ENCODE results near the gene RNFT2.

Gene RNFT2

GRCh38 chr12:116861320-116861719 lies 123.2 kb downstream of the RNFT2 start:
- no peak overlapping the region for H3K4me3 ChIP-seq (ENCODE audit: low read depth, low read length)
- no peak for DNase-seq (ENCODE audit: low read depth)
- in situ Hi-C loops (cut with HindIII; ENCODE audit: low sequenced_read_pairs): no loop called here

DNA sequence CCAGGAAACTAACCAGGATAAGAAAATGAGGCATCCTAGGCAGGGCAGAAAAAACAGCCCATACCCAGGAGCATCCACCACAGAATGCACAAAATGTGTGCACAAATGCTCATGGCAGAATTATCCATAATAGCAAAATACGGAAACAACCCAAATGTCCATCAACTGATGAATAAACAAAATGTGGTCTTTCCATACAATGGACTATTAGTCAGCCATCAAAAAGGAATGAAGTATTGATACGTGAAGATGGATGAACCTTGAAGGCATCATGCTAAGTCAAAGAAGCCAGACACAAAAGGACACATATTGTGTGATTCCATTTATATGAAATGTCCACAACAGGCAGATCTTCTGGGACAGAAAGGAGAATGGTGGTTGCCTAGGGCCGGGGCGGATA lies 124.1 kb downstream of the RNFT2 start:
- H3K4me3 ChIP-seq (ENCODE audit: low read depth, low read length): no peak overlapping the region
- TF ChIP-seq, protein P1, sequence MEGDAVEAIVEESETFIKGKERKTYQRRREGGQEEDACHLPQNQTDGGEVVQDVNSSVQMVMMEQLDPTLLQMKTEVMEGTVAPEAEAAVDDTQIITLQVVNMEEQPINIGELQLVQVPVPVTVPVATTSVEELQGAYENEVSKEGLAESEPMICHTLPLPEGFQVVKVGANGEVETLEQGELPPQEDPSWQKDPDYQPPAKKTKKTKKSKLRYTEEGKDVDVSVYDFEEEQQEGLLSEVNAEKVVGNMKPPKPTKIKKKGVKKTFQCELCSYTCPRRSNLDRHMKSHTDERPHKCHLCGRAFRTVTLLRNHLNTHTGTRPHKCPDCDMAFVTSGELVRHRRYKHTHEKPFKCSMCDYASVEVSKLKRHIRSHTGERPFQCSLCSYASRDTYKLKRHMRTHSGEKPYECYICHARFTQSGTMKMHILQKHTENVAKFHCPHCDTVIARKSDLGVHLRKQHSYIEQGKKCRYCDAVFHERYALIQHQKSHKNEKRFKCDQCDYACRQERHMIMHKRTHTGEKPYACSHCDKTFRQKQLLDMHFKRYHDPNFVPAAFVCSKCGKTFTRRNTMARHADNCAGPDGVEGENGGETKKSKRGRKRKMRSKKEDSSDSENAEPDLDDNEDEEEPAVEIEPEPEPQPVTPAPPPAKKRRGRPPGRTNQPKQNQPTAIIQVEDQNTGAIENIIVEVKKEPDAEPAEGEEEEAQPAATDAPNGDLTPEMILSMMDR (IDR thresholded peaks at IDR 0.05; ENCODE audit: low read depth, low read length, missing control alignments): no peak
- DNase-seq (ENCODE audit: low read depth): no peak
- in situ Hi-C loops (cut with HindIII; ENCODE audit: low sequenced_read_pairs): no loop called here

More at GRCh38 chr12:116861320-116861719, 123.2 kb downstream of the RNFT2 start:
- TF ChIP-seq, protein P1 (IDR thresholded peaks at IDR 0.05; ENCODE audit: low read depth, low read length, missing control alignments): no peak

GRCh38 chr12:116863275-116863767 lies 125.2 kb downstream of the RNFT2 start:
- TF ChIP-seq, protein P1 (IDR thresholded peaks at IDR 0.05; ENCODE audit: low read depth, low read length, missing control alignments): peak; percentile 51
- in situ Hi-C loops (cut with HindIII; ENCODE audit: low sequenced_read_pairs): no loop called here
- no peak for DNase-seq (ENCODE audit: low read depth)
- no peak overlapping the region for H3K4me3 ChIP-seq (ENCODE audit: low read depth, low read length)

GRCh38 chr12:116864371-116865160 lies 126.5 kb downstream of the RNFT2 start:
- in situ Hi-C loops (cut with HindIII; ENCODE audit: low sequenced_read_pairs): no loop called here
- TF ChIP-seq, protein P1 (IDR thresholded peaks at IDR 0.05; ENCODE audit: low read depth, low read length, missing control alignments): no peak
- H3K4me3 ChIP-seq (ENCODE audit: low read depth, low read length): no peak overlapping the region
- DNase-seq (ENCODE audit: low read depth): peak; percentile 13

GRCh38 chr12:116867523-116867922 lies 129.4 kb downstream of the RNFT2 start:
- H3K4me3 ChIP-seq (ENCODE audit: low read depth, low read length): no peak overlapping the region
- in situ Hi-C loops (cut with HindIII; ENCODE audit: low sequenced_read_pairs): no loop called here
- TF ChIP-seq, protein P1 (IDR thresholded peaks at IDR 0.05; ENCODE audit: low read depth, low read length, missing control alignments): no peak
- no peak for DNase-seq (ENCODE audit: low read depth)

- H3K4me3 ChIP-seq (ENCODE audit: low read depth, low read length): no peak overlapping the region
- TF ChIP-seq, protein P1 (IDR thresholded peaks at IDR 0.05; ENCODE audit: low read depth, low read length, missing control alignments): no peak
- in situ Hi-C loops (cut with HindIII; ENCODE audit: low sequenced_read_pairs): no loop called here
- DNase-seq (ENCODE audit: low read depth): no peak
Measured at GRCh38 chr12:116870306-116870705, 132.2 kb downstream of the RNFT2 start.

Measured in astrocyte of the cerebellum (primary cell).